Kidney glomerular epithelial cell (primary cell): ENCODE measurements around the gene ZNF358.

Experiments
- DNase-seq: peaks from one replicate; lab custom pipeline; 2025; lab: John Stamatoyannopoulos, UW

The ZNF358 gene

GRCh38 chr19:7515645-7516151 is at the start of gene ZNF358:
ZNF358 (plus strand) TSS chr19:7516103; CDS start chr19:7519243, 3,140 bp downstream.
- peak; percentile 11 for DNase-seq

- DNase-seq: no peak
These were observed 48.6 kb upstream of the ZNF358 start for GRCh38 chr19:7467009-7467989.

DNA sequence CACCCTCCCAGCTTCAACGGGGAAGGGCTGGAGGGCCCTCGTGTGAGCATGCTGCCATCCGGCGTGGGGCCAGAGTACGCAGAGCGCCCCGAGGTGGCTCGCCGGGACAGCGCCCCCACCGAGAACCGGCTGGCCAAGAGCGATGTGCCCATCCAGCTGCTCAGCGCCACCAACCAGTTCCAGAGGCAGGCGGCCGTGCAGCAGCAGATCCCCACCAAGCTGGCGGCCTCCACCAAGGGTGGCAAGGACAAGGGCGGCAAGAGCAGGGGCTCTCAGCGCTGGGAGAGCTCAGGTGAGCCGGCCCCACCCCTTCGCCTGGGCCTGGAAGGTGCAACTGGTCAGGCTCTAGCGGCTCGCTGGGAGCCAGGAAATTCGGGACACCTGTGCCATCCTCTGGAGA is 47.1 kb upstream of the ZNF358 start:
- no peak for DNase-seq

DNA sequence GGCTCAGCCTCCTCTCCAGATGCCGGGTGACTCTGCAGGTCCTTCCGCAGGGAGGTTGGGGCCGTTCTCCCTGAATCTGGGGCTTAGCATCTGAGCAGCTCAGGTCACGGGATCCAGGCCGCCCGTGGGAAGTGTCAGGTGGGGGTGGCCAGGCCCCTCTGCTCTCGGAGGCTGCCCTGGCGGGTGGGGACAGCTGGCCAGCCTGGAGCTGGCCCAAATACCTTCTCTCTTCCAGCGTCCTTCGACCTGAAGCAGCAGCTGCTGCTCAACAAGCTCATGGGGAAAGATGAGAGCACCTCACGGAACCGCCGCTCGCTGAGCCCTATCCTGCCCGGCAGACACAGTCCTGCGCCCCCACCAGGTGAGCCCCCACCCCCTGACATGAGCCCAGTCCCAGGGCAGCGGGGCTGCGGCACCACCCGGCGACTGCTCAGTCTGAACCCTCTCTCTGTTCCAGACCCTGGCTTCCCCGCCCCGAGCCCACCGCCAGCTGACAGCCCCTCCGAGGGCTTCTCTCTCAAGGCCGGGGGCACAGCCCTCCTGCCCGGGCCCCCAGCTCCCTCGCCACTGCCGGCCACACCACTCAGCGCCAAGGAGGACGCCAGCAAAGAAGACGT is 46.1 kb upstream of the ZNF358 start:
- DNase-seq: no peak

- no peak for DNase-seq
These were observed 45.2 kb upstream of the ZNF358 start for GRCh38 chr19:7470540-7471305.

DNA sequence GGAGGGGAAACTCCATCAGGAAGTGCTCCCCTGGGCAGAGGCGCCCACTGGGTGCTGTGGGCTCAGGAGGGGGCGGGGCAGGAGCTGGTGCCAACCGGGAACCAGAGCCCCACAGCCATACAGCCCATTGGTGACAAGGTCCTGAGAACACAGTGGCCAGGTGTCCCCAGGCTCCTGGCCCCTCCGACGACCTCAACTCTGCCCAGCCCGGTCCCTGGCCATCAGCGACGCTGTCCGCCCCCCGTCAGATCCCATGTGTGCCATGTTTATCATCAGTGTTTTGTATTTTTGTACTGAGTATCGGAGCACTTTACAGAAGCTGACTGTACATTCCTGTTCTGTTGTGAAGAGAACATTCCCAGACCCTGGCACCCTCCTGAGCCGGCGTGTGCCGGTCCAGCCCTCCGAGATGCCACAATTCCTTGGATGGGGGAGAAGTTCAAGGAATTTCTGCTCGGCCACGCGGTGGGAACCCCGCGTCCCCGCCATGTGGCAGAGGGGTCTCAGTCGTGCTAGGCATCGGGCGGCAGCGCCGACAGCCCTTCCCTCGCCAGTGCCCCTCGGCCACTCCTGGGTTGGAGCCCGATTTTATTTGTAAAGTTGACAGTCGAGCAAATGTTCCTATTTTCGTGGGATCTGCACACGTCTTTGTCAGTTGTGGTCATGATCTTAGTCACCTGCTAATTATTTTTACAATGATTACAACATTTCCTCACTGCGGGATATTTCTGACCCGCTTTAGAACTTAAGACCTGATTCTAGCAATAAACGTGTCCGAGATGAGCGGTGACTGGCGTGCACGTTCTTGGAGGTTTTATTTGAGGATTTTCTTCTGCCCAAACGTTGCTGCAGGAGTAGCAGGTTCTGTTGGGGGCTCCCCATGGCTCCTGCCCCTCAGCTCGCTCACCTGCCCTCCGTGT is 43.9 kb upstream of the ZNF358 start:
- no peak for DNase-seq

GRCh38 chr19:7475665-7476064 is 40.2 kb upstream of the ZNF358 start:
- no peak for DNase-seq

DNA sequence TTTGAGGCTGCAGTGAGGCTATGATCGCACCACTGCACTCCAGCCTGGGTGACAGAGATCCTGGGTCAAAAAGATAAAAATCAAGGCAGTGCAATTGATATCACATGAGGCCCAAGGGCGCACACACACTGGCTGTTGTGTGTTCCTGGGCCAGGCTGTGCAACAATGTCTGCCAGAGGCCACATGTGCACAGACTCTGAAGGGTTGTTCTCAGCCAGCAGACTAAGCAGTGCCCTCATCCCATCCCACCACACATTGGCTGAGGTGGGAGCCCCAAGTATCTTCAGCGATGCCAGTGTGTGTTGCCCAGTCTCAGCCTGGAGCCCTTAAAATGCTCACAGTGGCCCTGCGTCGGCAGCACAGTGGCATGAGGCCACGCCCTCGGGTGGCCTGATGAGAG is 39.7 kb upstream of the ZNF358 start:
- no peak for DNase-seq

DNA sequence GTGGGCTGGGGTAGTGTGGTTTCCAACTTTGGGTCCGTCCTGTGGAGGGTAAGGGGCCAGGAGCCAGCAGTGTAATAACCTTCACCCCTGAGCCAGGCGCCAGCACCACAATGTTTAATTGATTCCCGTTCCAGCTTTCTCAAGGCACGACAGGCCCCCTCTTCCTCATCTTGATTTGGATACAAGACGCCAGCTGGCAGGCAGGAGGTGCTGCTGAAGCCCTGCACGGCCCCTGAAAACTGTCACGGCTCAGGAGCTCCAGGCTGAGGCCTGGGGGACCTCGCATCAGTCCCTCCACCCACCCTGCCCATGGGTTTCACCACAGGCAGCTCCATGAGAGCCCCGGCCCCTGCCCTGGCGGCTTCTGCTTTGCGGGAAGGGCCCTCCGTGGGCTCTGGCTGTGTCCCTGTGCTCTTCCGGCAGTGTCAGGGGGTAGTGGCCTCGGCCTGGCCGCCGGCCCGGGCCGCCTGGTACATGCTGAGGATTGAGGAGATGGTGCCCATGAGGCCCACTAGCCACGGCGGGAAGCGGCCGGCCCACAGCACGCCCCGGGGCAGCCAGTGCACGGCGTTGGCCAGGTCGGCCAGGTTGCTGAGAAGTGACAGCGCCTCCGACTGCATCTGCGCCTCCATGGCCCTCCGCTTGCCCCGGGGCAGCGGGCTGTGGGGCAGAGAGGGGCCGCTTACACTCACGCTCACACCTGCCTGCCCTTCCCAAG is 39.0 kb upstream of the ZNF358 start:
- DNase-seq: no peak

- no peak for DNase-seq
These were observed 38.1 kb upstream of the ZNF358 start for GRCh38 chr19:7477758-7478157.

DNA sequence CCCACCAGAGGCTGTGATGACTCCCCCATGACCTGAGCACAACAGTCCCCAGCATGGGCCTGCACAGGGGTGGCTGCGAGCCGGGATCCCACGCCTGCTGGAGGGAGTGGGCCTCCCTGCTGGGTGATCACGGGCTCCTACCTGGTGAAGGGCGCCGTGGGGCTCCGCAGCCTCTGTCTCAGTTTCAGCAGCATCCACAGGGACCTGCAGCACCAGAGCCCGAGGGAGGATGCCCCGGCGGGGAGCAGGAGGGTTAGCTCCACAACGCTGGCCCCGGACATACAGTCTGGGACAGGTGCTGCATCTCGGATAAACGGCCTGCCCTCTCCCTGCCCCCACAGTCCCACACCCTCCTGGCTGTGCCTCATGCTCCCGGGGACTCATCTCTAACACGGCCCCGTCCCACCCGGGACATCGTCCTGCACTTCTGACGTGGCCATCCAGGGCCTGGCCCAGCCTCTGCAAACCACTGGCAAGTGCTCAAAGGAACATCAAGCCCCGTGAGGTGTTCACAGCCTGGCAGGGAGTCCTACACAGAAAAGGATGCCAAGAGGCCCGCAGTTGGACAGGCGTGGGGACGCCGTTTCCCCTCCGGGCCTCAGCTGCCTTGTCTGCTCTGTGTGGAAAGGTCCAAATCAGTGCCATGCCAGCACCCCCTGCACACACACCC is 37.6 kb upstream of the ZNF358 start:
- DNase-seq: no peak

DNA sequence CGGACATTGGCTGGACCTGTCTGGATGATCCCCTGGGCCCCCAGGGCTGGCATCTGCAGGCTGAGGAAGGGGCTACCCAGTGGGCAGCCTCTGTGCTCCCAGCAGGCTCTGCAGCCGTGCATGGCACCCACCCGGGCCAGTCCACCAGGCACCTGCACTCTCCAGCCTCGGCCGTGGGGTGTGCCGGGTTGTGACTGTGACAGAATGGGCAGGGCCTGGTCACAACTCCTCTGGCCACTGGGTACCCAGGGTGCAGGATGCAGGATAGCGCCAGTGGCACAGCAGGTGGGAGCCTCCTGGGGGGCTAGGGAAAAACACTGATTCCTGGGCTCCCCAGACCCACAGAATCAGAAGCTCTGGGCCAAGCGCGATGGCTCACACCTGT is 37.1 kb upstream of the ZNF358 start:
- DNase-seq: no peak

DNA sequence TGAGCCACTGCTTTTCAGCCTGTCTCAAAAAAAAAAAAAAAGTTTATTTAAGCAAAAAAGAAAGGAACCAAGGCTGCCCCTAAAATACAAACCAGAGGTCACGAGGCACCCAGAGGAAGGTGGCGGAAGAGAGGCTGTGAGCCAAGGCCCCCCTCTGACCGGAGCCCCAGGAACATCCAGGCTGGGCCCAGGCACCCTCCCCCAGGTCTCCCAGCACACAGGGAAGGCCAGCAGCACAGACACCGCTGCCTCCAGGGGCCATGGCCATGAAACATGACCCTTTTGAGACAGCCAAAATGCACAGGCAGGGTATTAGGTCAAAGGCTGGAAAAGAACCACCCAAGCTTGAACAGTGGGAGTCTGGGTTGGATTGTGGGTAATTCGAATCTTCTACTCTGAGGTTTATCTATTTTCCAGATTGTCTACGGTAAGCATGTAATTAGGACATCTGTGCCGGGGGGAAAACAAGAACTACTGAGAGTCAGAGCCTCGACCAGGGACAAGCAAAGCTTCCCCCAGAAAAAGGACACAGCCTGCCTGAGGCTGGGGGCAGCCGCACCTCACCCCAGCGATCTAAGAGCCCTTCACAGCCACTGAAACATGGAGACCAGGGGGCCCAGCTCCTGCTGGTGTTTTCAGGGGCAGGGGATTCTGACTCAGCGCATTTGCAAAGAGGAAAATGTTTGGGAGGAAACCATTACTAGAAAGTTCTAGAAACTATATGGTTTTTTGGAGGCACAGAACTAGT is 35.5 kb upstream of the ZNF358 start:
- DNase-seq: no peak

DNA sequence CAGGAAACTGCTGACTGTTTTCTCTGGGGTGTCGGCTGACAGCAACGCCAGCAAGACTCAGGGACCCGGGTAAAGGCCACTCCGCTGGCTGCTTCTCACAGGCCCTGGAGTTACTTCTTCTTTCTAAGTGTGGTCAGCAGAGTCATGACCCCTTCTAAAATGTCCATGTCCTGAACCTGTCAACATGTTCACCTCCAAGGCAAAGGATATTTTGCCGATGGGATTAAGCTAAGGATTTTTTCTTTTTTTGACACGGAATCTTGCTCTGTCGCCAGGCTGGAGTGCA is 35.0 kb upstream of the ZNF358 start:
- no peak for DNase-seq

GRCh38 chr19:7482584-7483439 is 33.1 kb upstream of the ZNF358 start:
- no peak for DNase-seq

DNA sequence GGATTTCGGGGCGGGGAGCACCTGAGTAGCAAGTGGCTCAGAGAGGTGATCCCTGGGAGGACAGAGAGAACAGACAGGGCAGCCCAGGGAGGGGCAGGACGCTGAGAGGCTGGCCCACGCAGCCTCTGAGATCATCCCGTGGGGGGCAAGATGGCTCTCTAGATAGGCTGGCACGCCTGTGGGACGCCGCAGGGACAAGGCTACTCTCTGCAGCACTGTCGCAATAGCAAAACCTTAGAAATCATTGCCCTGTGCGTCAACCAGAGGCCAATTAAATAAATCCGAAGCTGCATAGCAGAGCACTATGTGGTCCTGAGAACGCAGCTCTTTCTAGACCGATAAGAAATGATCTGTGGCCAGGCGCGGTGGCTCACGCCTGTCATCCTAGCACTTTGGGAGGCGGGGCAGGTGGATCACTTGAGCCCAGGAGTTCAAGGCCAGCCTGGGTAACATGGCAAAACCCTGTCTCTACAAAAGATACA is 32.1 kb upstream of the ZNF358 start:
- DNase-seq: no peak

GRCh38 chr19:7486923-7487322 is 29.0 kb upstream of the ZNF358 start:
- DNase-seq: no peak

DNA sequence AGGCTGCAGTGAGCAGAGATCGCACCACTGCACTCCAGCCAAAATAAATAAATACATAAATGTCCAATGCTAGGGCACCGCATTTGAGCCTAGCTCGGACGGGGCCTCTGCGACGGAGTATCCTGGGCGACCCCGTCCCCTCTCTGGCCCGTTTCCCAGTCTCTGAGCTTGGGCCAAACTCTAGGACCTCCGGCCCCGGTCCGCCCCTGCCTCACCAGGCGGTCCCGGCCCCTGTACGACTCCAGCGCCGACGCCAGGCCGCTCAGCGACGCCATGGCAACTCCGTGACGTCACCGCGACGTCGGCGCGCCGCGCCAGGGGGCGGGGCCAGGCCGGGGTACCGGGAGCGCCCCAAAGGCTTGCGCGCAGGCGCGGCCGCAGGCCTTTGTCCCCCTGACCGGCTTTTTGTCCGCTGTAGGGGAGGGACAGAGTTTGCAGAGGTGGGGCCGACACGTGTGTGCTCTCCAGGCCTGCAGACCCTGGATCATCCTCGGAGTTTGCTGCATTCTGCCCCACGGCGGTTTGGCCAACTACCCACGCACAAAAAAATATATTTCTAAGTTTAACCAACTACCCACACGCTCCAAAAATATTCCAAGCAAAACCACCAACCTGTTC is 27.1 kb upstream of the ZNF358 start, which contains the start of gene PEX11G:
TSS of gene PEX11G (minus strand) at position 300 of the 618 bp plus-strand sequence. CDS start at position 275, 25 bp downstream.
- DNase-seq: peak; percentile 74
